ENCODE measurements around the gene FAM161A.

DNA sequence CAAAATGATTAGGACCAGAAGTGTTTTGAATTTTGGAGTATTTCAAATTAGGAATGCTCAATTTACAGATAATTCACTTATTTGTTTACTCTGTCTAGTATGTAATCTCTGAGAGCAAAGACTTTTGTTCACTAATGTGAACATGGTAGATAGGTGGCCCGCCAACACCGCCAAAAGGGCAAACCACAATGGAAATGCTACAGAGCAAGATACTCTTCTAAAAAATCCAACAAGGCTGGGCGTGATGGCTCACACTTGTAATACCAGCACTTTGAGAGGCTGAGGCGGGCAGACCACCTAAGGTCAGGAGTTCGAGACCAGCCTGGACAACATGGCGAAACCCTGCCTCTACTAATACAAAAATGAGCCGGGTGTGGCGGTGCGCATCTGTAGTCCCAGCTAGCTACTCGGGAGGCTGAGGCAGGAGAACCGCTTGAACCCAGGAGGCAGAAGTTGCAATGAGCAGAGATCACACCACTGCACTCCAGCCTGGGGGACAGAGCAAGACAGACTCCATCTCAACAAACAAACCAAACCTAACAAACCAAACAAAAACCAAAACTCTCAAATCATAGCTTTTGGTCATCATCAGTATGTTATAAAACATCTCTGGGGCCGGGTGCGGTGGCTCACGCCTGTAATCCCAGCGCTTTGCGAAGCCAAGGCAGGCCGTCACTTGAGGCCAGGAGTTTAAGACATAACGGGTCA, 32.2 kb upstream of the FAM161A start:
- TF ChIP-seq CTCF (IDR thresholded peaks at IDR 0.05) (no peak), POLR2A (IDR thresholded peaks at IDR 0.05) (no peak)

Data from Peyer's patch (tissue), 4 donors.